NCI-H2171 (cell line): ENCODE results near the gene SCARB1.
A peak's percentile ranks its signal among the peaks of the same experiment; 100 is the strongest.

ENCODE experiments used
- DNase-seq: peaks from one replicate; lab custom pipeline; 2025; lab: John Stamatoyannopoulos, UW

SCARB1 gene

GRCh38 chr12:124796303-124796960, 67.2 kb downstream of the SCARB1 start:
- DNase-seq, result no peak

GRCh38 chr12:124795081-124795948, 68.3 kb downstream of the SCARB1 start:
- DNase-seq, result no peak

DNA sequence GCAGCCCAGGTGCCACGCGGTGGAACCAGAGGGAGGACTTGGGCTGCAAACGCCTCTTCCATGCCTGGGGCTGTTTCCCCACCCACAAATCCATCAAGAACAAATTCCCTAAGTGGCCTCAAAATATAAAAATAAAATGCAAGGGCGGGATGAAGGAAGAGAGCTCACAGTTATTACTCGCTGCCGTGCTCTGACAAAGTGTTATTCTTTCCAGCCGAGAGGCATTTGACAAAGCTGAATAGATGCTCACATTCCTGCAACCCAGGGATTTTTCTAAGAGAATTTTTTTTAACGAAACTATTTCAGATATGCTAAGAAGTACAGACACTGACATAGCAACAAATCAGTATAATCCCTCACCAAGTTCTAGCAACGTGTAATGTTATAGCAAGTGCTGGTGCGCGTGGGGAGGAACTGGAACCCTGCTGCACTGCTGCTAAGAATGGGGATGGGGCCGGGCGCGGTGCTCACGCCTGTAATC, 70.7 kb downstream of the SCARB1 start:
- no peak for DNase-seq

DNA sequence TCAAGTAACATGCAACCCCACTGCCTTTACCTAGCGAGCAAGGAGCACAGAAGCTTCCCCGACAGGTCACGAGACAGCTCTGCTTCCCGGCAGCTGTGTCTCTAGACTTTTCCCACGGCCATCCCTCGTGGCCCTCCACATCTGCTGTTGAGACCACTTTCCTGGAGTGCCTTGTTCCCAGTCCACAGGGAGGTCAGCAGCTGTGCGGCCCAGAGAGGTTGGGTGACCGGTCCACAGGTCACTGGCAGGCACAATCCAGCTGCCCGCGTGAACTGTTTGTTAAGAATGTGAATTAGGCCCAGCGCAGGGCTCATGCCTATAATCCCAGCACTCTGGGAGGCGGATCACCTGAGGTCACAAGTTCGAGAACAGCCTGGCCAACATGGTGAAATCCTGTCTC, 71.5 kb downstream of the SCARB1 start:
- DNase-seq, result no peak

DNA sequence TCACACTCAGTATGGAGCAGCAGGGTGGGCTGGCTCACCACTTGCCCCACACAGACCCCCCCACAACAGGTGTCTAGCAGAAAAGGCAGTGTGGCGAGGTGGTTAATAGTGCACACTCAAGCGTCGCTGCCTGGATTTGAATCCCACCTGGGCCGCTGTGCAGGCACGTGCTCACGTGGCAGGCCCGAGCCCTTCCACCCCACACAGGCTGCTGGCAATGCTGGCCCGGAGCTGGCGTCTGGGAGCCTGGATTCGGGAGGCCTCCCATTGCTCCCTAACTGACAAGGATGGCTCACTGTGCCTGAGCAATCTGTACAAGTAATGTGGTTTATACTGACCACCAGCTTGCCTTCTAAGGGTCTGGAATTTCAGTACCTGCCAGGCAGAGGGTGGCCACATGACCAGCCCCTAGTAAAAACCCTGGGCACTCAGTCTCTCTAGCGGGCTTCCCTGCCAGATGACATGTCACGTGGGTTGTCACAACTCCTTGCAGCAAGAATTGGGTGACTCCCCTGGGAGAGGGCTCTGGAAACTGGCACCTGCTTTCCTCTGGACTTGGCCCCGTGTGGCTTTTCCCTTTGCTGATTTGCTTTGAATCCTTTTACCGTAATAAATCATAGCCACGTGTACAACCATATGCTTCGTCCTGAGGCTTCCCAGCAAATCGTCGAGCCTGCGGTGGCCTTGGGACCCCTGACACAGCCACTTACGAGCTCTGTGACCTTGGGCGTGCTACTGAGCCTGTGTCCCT, 72.8 kb downstream of the SCARB1 start:
- DNase-seq, result peak; percentile 92

DNA sequence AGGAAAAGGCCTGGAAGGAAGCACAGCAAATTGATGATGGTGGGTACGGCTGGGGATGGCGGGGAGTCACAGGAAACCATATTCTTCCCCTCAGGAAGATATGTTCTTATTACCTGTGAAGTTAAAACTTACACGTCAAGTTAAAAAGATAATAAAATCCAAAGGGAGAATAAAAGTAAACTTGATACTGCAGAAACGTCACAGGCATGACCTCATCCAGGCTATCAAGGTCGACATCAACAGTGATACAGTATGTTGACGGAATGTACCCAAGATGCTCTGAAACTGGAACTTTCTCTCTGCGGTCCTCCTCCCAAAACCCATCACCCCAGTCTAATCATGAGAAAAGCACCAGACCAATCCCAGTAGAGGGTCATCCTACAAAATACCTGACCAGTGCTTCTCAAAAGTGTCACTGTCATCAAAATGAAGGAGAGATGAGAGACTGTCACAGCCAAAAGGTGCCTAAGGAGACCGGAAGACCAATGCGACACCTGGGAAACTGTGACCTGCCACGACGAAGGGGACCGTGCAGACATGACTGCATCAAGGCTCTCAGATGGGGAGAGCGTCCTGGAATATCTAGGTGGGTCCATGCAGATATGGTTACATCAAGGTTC, 74.6 kb downstream of the SCARB1 start:
- DNase-seq, result no peak

GRCh38 chr12:124786061-124786964, 77.4 kb downstream of the SCARB1 start:
- peak; percentile 88 for DNase-seq

DNA sequence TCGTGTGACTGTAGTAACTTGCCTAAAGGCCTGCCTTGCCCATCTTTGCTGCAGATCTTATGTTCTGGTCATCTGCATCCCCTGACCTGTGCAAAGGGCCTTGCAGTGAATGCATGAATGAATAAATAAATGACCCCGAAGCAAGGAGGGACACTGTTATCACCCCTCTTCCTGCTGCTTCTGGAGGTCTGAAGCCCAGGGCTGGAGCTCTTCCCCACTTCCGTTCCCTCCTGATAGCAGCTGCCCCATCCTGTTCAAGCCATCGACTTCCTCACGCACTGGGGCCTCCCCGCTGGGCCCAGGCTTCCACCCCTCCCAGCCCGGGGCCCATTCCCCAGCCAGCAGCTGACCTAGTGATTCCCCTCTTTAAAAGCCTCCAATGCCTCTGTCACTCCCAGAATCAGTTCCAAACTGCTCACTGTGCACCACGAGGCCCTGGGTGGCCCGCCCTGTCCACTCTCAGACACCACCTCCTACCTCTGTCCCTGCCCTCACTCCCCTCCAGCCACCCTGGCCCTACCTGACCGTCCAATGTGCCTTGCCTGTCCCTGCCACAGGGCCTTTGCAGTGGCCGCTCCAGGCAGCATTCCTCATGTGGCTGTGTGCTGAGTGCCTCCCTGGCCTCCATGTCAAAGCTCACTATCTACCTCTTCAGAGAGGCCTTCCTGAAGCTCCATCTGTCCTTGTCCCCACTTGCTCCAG, 78.6 kb downstream of the SCARB1 start:
- DNase-seq, result no peak

- no peak for DNase-seq
Observed at GRCh38 chr12:124783087-124783486, 80.6 kb downstream of the SCARB1 start.

DNA sequence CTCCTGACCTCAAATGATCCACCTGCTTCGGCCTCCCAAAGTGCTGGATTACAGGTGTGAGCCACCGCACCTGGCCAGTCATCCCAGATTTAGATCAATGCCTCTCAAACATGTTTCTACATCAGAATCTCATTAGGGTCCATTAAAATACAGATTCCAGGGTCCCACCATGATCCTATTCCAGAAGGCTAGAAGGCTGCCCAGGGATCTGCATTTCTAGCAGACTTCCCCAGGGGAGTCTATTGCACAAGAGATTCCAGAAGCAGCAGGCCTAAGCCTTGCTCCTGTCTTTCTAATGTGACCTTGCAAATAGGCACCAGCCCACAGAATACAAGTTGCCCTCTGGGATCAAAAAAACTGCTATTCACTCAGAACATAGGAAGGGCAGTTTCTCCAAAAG, 81.5 kb downstream of the SCARB1 start:
- no peak for DNase-seq

- no peak for DNase-seq
Observed at GRCh38 chr12:124780752-124781685, 82.6 kb downstream of the SCARB1 start.

DNA sequence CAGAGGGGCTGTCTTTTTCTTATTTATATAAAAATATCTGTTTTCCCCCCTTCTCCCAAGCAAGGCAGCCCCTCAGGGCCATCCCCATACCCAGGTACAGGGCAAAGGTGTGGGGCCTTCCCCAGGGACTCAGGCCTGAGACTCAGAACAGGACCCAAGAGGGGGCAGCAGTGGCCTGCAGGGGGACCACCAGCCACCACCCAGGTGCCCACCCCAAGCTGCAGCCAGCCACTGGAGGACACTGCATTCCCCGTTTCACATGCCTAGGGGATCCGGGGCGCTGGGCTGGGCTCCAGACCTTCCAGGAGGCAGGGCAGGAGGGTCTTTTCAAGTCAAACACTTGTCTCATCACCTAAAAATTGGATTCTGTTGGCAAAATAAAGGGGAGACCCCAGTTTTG, 83.3 kb downstream of the SCARB1 start:
- DNase-seq, result no peak

DNA sequence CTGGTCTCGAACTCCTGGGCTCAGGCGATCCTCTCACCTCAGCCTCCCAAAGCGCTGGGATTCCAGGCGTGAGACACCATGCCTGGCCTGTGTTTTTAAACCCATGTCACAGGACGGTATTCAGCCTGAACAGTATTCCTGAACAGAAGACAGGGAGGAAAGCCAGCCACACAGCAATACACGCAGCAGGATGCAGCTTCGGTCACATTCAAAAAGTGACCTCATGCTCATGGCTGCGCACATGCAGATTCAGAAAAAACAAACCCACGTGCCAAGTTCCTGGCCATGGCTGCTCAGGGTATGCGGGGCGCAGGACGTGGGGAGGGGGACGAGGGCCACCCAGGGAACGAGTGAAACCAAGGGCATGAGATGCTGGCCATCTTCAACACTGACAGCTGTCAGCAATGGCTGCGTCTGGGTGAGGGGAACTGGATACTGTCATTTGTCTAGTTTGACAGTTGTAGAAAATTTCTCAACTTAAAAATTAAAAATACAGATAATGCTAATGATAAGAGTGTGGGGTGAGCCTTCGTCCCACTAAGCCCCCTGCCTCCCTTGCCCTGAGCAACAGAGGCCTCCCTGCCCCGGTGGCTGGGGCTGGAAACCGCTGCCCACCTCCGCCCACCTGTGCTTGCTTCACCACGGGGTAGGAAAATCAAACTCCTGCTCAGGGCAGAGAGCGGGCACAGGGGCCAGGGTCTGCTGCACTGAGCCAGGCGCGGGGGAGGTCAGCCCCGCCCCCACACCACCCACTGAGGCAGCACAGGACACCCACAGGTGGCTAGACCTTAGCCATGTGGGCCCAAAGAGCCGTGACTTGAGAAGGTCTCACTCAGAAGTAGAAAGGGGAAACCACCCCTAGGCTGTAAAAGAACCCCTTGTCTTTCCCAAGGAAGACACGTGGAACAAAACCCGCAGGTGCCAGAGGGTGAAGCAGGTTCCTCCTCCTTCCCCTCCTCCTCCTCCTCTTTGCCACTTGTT, 84.2 kb downstream of the SCARB1 start:
- DNase-seq, result no peak

- DNase-seq, result no peak
Observed at GRCh38 chr12:124778411-124778810, 85.3 kb downstream of the SCARB1 start.

GRCh38 chr12:124777399-124778372, 86.0 kb downstream of the SCARB1 start:
- no peak for DNase-seq

DNA sequence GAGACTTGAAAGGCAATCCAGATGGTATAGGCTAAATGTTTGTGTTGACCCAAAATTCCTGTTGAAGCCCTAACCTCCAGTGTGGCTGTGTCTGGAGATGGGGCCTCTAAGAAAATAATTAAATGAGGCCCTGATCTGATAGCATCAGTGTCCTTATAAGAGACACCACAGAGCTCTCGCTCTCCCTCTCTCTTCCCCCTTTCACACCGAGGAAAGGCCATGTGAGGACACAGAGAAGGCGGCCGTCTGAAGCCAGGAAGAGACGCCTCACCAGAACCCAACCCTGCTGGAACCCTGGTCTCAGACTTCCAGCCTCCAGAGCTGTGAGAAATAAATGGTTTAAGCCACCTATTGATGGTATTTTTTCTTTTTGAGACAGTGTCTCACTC, 87.5 kb downstream of the SCARB1 start:
- DNase-seq, result no peak
